ENCODE measurements around the gene LRRC38. TPM values are rescaled to one million over a fixed set of nuclear protein-coding genes. Genes with fewer than 3 reads are reported as not detected.

The LRRC38 gene
- total and polyA plus RNA-seq, 2 of the 8 experiments (the other 6 are each of a cell fraction or from before 2014, with no cell fraction given) = 0.17 to 0.63 TPM

DNA sequence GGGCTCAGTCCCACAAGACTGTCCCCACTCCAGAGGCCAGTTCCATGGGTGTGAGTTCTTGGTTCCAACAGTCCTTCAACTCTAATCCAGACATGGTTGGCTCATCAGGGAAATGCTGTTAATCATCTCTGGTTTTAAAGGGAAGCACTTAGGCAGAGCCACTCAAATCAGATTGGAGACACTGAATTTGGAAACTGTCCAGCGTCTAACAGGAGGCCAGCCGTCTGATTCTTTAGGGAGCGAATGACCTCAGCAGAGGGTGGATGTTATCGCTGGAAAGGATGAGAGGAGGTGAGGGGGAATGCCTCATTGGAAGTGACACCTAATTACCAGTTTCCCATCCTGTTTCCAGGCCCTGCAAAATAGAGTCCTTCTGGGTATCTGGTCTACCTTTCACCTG, 22.8 kb upstream of the LRRC38 start (continued):
- TF ChIP-seq, protein P1, sequence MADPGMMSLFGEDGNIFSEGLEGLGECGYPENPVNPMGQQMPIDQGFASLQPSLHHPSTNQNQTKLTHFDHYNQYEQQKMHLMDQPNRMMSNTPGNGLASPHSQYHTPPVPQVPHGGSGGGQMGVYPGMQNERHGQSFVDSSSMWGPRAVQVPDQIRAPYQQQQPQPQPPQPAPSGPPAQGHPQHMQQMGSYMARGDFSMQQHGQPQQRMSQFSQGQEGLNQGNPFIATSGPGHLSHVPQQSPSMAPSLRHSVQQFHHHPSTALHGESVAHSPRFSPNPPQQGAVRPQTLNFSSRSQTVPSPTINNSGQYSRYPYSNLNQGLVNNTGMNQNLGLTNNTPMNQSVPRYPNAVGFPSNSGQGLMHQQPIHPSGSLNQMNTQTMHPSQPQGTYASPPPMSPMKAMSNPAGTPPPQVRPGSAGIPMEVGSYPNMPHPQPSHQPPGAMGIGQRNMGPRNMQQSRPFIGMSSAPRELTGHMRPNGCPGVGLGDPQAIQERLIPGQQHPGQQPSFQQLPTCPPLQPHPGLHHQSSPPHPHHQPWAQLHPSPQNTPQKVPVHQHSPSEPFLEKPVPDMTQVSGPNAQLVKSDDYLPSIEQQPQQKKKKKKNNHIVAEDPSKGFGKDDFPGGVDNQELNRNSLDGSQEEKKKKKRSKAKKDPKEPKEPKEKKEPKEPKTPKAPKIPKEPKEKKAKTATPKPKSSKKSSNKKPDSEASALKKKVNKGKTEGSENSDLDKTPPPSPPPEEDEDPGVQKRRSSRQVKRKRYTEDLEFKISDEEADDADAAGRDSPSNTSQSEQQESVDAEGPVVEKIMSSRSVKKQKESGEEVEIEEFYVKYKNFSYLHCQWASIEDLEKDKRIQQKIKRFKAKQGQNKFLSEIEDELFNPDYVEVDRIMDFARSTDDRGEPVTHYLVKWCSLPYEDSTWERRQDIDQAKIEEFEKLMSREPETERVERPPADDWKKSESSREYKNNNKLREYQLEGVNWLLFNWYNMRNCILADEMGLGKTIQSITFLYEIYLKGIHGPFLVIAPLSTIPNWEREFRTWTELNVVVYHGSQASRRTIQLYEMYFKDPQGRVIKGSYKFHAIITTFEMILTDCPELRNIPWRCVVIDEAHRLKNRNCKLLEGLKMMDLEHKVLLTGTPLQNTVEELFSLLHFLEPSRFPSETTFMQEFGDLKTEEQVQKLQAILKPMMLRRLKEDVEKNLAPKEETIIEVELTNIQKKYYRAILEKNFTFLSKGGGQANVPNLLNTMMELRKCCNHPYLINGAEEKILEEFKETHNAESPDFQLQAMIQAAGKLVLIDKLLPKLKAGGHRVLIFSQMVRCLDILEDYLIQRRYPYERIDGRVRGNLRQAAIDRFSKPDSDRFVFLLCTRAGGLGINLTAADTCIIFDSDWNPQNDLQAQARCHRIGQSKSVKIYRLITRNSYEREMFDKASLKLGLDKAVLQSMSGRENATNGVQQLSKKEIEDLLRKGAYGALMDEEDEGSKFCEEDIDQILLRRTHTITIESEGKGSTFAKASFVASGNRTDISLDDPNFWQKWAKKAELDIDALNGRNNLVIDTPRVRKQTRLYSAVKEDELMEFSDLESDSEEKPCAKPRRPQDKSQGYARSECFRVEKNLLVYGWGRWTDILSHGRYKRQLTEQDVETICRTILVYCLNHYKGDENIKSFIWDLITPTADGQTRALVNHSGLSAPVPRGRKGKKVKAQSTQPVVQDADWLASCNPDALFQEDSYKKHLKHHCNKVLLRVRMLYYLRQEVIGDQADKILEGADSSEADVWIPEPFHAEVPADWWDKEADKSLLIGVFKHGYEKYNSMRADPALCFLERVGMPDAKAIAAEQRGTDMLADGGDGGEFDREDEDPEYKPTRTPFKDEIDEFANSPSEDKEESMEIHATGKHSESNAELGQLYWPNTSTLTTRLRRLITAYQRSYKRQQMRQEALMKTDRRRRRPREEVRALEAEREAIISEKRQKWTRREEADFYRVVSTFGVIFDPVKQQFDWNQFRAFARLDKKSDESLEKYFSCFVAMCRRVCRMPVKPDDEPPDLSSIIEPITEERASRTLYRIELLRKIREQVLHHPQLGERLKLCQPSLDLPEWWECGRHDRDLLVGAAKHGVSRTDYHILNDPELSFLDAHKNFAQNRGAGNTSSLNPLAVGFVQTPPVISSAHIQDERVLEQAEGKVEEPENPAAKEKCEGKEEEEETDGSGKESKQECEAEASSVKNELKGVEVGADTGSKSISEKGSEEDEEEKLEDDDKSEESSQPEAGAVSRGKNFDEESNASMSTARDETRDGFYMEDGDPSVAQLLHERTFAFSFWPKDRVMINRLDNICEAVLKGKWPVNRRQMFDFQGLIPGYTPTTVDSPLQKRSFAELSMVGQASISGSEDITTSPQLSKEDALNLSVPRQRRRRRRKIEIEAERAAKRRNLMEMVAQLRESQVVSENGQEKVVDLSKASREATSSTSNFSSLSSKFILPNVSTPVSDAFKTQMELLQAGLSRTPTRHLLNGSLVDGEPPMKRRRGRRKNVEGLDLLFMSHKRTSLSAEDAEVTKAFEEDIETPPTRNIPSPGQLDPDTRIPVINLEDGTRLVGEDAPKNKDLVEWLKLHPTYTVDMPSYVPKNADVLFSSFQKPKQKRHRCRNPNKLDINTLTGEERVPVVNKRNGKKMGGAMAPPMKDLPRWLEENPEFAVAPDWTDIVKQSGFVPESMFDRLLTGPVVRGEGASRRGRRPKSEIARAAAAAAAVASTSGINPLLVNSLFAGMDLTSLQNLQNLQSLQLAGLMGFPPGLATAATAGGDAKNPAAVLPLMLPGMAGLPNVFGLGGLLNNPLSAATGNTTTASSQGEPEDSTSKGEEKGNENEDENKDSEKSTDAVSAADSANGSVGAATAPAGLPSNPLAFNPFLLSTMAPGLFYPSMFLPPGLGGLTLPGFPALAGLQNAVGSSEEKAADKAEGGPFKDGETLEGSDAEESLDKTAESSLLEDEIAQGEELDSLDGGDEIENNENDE (IDR thresholded peaks at IDR 0.05; ENCODE audit: insufficient replicate concordance, low read length) = no peak
- TF ChIP-seq JUND (IDR thresholded peaks at IDR 0.05; ENCODE audit: low read length) = no peak
